ENCODE data around the gene ASIC3.
"Not testable (repeated sequence)": the region's sequence is repeated elsewhere in the genome, so short reads cannot be mapped to it uniquely, and the experiment has no call there.

Gene ASIC3

DNA sequence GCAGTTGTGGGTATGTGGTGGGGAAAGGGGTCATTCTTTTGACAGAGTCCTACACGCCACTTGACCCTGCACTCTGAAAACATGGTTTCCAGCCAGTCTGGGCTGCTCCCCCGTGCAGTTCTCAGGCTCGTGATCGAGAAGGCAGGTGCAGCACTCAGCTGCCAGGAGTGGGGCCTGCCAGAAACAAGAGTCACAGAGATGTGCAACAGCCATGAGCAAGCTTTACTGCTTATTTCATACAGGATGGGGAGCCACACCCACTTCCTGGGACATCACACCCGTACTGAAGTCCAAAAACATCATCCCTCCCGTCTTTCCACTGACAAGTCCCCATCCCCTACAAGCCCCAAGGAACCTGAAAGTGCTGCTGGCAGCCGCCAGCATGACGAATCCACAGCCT, 33.4 kb upstream of the ASIC3 start:
- DNase-seq = peak in 1 of 2 experiments; percentile 29

DNA sequence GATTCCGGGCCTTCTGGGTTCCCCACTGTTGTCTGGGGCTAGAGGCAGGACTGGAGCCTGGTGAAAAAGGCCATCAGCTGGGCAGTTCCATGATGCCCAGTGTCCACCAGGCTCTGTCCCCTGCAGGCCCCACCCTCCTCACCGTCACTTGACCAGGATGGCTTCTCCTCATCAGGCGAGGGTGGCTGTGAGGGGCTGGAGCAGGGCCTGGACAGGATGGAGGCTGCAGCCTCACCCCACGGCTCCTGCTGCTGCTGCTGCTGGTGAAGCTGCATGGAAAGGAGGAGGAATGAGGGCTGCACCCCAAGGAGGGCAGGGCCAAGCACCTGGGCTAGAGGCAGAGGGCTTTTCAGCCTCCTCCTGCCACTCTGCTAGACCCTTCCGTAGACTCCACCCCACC, 32.4 kb upstream of the ASIC3 start:
- no peak for DNase-seq

DNA sequence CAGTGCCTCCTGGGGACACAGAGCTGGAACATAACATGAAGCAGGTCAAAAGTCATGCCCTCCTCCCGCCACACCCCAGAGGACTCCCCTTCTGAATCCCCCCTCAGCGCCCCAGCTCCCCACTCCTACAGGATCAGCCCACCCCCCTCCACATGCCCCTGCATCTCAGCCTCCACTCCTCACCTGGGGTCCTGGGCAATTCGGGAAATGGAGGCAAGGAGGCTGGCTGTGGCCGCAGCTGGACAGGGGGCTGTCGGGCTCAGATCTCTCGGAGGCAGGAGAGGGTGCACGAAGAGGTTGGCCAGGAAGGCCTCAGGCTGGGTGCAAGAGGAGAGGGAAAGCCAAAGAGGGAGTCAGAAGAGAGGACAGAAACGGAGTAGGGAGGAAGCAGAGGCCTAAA, 31.8 kb upstream of the ASIC3 start:
- no peak for DNase-seq

DNA sequence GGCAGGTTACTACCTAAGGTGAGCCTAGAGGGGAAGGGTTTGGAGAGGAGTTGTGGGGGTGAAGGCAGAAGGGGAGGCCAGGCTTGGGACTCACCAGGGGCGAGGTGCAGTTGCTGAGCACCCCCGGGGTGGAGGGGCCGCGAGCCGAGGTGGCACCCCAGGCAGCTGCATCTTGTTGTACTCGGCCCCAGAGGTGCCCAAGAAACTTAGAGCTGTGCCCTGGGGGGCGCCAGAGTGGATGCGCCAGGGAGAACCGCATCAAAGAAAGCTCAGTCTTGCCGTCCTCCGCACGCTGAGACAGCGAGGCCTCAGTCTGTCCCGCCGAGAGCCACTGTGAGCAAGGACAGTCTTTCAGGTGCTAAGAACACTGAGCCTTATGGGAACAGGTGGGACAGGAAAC, 31.4 kb upstream of the ASIC3 start:
- no peak for DNase-seq

DNA sequence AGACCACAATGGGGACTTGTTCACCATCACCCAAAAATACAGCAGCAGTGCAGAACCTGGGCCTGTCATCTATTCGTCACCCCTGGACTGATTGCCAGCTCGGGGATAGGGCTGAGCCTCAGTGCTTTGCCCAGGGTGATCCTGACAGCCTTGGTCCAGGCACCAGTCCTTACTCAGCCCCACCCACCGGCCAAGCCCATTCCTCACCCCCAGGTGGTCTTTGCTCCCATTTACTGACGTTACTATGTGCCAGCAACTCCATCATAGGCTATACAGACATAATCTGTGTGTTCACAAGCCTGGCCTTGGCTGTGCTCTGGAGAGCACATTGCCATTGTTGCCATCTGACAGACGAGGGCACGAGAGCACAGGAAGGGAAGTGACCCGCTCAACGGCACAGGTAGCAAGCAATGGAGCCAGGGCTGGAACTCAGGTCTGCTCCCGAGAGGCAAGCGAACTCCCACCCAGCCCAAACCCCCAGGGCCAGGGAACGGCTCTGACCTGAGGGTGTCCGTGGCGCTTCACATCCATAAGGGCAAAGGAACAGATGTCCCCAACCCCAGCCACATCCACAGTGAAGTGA, 30.9 kb upstream of the ASIC3 start:
- DNase-seq = no peak

DNA sequence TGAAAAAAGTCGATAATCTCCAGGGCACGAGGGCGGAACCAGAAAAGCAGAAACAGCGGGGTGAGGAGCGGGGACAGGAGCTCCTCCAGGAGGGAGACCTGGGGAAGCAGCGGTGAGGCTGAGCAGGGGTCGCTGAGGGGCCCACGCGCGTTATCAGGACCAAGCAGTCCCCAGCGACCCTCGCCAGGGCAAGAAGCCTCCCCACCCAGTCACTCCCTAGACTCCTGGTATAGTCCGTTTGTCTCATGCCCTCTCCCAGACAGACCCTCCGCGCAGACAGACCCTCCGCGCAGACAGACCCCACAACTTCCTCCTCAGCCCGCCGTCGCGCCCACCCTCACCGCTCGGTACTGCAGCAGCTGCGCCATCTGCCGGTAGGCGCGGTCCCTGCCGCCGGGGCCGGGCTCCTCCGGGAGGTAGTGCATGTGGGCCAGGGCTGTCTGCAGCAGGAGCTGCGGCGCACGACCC, 30.3 kb upstream of the ASIC3 start:
- DNase-seq = peak; percentile 76 to 87

DNA sequence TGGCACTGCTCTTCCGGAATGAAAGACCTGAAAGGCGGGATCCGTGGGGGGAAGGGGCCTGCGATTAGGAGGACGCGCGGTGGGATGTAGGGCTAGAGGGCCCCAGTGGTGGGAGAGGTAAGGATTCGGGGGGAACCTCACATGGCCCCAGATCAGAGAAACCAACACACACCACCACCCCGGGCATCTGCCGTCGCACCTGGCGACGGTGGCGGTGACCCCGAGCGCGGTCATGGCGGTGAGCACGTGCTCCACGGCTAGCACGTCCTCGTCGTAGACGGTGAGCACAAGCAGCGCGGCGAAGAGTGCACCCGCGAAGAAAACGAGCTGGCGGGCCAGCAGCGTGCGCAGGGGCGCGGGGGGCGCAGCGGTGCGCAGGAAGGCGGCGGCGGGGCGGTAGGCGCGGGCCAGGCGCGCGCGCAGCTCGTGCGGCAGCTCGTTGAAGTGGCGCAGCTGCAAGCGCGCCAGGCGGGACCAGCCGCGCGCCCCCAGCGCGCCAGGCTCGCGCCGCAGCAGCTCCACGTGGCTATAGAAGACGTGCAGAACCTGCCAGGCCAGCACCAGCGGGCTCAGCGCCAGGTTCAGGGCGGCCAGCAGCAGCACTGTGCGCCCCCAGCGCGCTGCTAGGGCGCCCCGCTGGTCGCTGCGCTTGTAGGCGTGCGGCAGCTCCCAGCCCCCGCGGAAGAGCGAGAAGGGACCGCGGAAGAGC, 29.8 kb upstream of the ASIC3 start:
- peak in 1 of 2 experiments; percentile 34 for DNase-seq

DNA sequence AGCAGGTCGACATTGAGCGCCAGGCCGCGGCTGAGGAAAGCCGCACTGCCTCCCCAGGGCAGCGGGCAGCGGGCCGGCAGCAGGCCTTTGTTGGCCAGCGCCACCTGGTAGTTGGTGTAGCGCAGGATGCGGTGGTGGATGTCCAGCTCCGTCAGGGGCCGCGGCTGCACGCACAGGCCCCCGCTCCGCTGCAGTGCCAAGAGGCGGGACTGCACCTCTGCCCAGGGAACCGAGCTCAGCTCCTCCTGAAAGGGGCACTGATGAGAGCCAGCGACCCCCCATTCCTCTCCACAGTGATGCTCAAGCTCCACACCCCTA, 29.2 kb upstream of the ASIC3 start:
- no peak for DNase-seq

DNA sequence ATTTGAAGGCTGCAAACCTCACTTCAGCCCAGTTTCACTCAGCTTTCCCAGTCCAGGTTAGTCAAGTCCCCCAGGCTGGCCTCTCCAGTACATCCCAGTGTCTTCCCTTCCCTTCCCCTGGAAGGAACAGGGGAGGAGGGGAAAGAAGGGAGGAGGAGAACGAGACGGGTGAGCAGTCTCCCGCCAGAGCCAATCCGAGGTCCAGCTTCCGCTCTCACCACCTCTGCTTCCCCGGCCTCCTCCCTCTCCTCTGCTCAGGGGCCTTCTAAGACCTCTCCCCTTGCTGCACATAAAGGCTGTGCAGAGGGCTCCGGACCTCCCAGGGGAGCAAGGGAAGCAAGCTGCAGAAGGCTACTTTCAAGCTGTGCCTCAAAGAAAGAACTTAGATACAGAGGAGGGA, 28.1 kb upstream of the ASIC3 start:
- no peak for DNase-seq

DNA sequence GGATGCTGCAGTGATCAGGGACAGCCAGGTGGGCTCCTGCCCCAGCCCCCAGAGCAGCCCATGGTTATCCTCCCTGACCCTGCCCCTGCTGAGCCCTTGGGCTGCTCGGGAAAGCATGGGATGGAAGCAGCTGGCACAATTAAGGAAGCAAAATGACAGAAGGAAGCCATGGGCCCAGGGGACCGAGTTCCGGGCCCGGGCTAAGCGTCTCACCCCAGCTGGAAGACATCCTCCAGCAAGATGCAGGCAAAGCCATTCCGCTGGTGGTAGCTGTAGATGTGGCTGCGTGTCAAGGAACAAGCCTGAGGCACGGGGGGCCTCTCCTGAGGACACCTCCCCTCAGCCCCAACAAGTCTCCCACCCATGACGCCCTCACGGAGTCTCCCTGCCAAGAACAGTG, 25.1 kb upstream of the ASIC3 start:
- DNase-seq = no peak

DNA sequence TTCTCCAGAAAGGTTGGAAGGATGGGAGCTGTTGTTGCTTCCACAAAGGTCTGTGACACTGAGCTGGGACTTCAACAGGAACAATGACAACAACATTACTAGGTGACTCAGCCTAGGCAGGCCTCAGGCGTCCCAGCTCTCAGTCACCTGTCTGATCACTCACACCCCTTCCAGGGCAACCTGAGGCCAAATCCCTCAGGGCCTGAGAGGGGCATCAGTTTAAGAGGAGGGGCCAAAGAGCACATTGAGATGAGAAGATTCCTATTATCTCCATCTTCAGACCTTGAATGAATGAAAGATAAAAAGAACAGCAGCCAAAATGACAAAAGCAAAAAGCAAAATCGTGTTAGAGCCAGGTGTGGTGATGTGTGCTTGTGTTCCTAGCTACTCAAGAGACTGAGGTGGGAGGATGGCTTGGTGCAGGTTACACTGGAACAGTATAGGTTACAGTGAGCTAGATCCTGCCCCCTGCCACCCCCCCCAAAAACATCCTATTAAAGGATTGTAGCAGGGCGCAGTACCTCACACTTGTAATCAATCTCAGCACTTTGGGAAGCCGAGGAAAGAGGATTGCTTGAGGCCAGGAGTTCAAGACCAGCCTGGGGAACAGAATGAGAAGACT, 23.8 kb upstream of the ASIC3 start, which contains the start of gene ATG9B:
Gene ATG9B (minus strand): TSS at position 60 of the 622 bp plus-strand sequence. CDS start 71 bp downstream, outside the sequence.
- DNase-seq = no peak

DNA sequence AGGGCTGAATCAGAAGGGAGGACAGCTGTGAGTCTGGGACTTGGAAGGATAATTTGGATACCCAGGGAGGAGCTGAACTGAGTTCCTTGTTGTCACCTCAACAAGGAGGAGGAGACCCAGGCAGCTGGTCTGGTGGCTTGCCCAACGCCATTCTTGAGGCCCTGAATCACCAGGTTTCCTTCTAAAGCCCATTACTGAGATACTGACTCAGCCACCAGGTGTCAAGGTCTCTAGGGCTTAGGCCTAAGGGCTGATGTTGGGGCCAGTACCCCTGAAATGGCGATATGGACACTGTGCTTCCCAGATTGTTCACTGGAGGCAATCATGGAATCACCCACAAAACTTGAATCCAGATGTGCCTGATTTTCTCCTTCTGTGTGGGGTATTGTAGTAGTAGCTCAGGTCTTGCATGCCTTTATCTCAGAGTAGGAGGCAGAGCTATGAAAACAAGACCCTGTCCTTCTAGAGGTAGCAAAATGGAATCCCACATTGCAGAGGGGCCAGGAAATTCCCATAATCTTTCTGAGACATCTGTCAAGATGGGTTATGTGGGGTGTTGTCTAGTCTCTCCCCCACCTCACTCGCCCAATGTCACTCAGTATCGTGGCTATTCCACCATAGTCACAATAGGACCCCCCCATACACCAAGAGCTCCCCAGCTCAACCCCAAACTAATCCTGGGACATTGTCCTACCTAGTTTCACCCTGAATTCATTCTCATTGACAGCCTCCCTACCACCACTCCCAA, 22.2 kb upstream of the ASIC3 start:
- no peak for DNase-seq

DNA sequence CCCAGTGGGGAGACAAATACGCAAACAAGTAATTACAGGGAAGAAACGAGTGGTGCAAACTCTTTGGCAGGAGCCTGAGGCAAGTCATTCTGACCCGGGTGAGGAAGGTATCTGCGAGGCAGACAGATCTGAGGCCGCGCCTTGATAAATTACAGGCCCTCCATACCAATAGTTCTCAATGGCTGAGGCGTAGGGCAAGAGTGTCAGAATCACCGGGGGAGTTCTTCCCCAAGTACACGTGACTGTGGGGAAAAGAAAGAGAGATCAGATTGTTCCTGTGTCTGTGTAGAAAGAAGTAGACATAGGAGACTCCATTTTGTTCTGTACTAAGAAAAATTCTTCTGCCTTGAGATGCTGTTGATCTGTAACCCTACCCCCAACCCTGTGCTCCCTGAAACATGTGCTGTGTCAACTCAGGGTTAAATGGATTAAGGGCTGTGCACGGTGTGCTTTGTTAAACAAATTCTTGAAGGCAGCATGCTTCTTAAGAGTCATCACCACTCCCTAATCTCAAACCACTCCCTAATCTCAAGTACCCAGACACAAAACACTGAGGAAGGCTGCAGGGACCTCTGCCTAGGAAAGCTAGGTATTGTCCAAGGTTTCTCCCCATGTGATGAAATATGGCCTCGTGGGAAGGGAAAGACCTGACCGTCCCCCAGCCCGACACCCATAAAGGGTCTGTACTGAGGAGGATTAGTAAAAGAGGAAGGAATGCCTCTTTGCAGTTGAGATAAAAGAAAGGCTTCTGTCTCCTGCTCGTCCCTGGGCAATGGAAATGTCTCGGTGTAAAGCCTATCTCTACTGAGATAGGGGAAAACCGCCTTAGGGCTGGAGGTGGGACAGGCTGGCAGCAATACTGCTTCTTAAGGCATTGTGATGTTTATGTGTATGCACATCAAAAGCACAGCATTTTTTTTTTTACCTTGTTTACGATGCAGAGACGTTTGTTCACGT, 21.3 kb upstream of the ASIC3 start:
- not testable (repeated sequence) for DNase-seq

DNA sequence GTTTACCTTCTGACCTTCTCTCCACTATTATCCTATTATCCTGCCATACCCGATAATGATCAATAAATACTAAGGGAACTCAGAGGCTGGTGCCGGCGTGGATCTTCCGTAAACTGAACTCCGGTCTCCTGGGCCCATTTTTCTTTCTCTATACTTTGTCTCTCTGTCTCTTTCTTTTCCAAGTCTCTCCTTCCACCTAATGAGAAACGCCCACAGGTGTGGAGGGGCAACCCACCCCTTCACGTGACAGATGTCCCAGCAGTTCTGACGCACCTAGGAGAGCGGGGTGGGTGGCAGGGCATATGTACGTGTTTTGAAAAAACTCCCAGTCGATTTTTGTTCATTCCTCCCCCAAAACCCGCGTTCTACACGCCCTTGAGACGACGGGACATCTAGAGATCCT, 20.6 kb upstream of the ASIC3 start:
- peak in 1 of 2 experiments; percentile 78 for DNase-seq

DNA sequence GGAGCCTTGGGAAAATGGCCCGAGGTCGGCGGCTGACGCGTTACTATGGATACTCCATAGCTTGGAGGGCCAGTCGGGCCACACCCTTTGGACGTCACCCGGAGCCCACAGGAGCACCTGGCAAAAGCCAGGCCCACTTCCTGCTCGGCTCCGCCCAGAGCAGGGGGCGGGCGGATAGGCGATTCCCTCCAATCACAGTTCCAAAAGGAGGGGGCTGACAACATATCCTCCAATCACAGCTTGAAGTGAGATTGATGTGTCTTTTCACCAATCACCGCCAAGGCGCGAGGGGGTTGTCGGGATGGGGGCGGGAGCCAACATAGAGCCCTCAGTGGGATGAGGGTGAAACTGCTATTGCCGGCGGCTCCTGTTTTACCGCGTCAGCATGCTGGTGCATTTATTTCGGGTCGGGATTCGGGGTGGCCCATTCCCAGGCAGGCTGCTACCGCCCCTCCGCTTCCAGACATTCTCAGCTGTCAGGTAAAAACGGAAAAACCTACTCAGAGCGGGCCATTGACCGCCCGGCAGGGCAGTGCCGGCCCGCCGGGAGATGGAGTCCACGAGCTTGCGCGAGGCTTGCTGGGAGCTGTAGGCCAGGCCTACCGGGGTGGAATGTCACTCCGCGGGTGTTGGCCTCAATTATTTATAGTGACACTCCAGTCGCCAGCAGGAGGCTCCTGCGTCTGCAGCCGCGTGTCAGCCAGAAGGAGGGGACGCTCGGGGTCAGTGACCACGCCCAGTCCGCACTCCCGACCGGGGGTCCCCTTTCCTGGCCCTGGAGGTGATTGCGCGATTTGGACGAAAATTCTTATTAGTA, 20.0 kb upstream of the ASIC3 start, which contains the start of gene ABCB8:
Gene ABCB8 (plus strand): TSS at position 320 of the 817 bp plus-strand sequence. CDS start 66 bp downstream, at position 386.
- DNase-seq = peak; percentile 90 to 98

DNA sequence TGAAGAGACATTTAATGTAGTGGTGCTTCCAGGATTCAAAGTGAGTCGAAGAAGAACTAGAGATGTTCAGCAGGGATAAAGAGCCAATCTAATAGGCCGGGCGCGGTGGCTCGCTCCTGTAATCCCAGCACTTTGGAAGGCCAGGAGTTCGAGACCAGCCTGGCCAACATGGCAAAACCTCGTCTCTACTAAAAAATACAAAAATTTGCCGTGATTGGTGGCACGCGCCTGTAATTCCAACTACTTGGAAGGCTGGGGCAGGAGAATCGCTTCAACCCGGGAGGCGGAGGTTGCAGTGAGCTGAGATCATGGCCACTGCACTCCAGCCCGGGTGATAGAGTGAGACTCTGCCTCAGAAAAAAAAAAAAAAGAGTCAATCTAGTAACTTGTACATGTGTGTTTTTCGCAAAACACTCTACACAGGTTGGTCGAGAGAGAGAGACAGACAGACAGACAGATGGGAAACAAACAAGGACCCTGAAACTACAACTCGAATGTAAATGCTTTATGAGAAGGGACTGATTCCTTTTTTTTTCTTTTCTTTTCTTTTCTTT, 19.3 kb upstream of the ASIC3 start:
- DNase-seq = no peak

DNA sequence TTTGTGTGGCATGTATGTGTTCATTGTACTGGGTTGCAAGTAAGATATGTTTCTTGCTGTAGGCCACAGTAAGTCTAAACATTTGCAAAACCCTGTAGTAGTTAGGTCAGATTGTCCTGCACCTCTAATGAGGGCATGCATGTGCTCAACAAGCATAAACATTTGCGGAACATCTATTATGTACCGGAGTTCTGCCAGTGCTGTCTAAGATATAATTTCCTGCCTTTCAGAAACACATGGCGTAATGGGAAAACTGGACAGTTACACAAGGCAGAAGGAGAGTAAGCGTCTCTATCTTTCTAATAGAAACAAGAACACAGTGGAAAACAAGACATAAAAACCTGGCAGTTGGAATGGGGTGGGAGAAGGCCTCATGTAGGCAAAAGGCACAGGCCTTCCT, 17.3 kb upstream of the ASIC3 start:
- no peak for DNase-seq

DNA sequence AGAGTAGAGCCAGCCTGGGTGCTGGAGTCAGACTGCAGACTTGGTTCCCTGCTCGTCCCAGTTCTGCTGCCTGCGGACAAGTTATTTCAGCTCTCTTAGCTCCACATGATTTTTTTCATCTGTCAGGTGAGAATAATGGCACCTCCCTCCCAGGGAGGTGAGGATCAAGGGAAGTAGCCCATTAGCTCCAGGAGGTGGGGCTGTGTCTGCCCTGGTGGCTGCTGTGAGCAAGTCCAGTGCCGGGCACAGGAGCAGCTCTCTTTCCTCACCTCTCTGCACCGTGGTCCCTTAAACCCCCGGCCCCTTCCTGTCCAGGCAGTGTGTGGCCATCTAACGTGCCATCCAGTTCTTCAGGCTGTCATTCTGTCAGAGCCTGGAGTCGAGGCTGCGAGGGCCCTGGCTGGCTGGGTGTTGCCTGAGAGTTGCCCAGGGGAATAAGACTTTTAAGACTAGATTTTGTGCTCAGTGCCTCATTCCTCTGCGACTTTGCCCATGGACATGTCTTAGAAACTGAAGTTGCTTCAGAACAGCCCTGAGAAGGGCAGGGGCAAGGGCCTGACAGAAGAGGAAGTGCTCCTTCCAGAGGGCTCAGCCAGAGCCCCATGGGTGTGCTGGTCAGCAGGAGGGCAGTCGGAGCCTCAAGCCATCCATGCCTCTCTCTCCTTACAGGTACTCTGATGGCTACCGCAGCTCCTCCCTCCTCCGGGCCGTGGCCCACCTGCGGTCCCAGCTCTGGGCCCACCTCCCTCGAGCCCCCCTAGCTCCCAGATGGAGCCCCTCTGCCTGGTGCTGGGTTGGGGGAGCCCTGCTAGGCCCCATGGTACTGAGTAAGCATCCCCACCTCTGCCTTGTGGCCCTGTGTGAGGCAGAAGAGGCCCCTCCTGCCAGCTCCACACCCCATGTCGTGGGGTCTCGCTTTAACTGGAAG, 15.1 kb upstream of the ASIC3 start:
- DNase-seq = no peak

DNA sequence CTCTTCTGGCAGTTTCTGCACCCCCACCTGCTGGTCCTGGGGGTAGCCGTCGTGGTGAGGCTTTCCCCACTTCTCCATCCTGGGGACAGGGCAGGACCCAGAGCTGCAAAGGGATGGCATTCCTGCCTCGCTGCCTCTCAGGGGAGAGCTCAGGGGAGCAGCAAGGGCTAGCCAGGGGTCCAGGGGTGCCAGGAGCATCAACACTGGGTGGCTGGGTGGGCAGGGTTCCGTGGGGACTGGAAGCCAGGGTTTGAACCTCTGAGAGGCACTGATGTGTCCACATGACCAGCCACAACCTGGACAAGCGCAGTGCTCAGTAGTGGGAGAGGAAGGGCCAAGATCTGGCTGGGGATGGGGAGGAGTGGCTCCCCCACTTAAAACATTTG, 14.5 kb upstream of the ASIC3 start:
- DNase-seq = no peak
